GM12875 (cell line): ENCODE measurements around the gene PNLIPRP2.

Source experiments
- H3K4me3 ChIP-seq: one replicate; pipeline ENCODE4 v1.5.1; 2011; ENCODE audit warnings: low read depth, low read length, control low read depth
- CTCF ChIP-seq: IDR thresholded peaks from 2 replicates; pipeline ENCODE4 v1.5.1; 2011; ENCODE audit warnings: low read depth, mild to moderate bottlenecking, control low read depth, inconsistent platforms, low read length, moderate library complexity, borderline replicate concordance; ENCODE audit not compliant: insufficient read depth

PNLIPRP2 gene

GRCh38 chr10:116634126-116634975, 13.6 kb downstream of the PNLIPRP2 start:
- H3K4me3 ChIP-seq, result no peak overlapping the region
- no peak for TF ChIP-seq CTCF

- no peak for TF ChIP-seq CTCF
- H3K4me3 ChIP-seq, result no peak overlapping the region
These were observed 15.6 kb downstream of the PNLIPRP2 start for GRCh38 chr10:116636385-116636784.

- TF ChIP-seq CTCF, result no peak
- no peak overlapping the region for H3K4me3 ChIP-seq
These were observed 16.2 kb downstream of the PNLIPRP2 start for GRCh38 chr10:116636976-116637375.

- no peak for TF ChIP-seq CTCF
- H3K4me3 ChIP-seq, result no peak overlapping the region
These were observed 17.1 kb downstream of the PNLIPRP2 start for GRCh38 chr10:116637830-116638229.

GRCh38 chr10:116646502-116646901, 25.7 kb downstream of the PNLIPRP2 start:
- no peak for TF ChIP-seq CTCF
- H3K4me3 ChIP-seq, result no peak overlapping the region

- TF ChIP-seq CTCF, result no peak
- H3K4me3 ChIP-seq, result no peak overlapping the region
These were observed 28.1 kb downstream of the PNLIPRP2 start for GRCh38 chr10:116648903-116649302.

- no peak overlapping the region for H3K4me3 ChIP-seq
- TF ChIP-seq CTCF, result no peak
These were observed 33.1 kb downstream of the PNLIPRP2 start for GRCh38 chr10:116653885-116654284.
